ENCODE results near the gene CGNL1.

Gene CGNL1

DNA sequence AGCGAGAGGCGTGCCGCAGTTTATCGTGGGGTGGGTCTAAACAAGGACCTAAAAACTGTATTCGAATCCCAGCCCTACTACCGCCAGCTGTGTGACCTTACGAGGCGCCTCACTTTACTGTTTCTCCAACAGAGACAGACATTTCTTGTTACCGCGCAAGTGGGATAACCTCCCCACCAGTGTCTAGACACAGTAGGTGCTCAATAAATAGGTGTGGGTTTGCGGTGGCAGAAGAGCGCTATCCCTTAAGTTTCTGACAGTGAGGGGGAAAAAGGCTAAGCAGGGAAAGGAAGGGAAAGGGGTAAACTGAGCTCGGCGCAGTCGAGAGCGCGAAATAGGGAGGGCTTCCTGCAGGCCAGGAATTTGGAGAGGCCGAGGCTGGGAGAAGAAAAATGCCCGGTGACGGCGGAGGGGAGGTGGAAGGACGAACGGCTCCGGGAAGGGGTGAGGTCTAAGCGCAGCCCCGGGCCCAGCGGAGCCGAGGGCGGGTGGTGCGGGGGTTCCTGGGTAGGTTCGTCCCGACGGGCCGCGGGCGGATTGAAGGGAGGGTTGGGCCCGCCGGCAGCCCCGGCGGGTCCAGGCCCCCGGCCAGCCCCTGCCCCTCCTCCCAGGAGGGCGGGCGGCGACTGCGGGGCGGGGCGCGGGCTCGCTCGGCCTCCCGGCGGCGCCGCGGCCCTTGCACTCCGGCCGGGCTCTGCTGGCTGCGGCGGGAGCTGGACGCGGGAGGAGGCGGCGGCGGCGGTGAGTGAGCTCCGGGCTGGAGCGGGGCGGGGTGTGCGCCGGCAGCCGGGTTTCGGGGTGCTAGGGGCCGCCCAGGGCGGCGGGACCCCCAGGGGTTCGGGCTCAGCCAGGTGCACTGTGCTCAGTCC, at the start of gene CGNL1:
TSS of gene CGNL1 (plus strand) at position 679 of the 869 bp plus-strand sequence. CDS start 61,495 bp downstream, outside the sequence.
- H3K4me3 ChIP-seq: peak within 1 kb of the TSS; percentile 46
- DNase-seq (ENCODE audit: low spot score in 2 of 2): peak in 1 of 2 experiments; percentile 70
- peaks cover 15% of the 10 kb centered on the region for H3K4me1 ChIP-seq
- in situ Hi-C loops (cut with MboI; ENCODE audit: low sequenced_read_pairs): no loop called here
- no peaks in the 10 kb centered on the region for H3K27me3 ChIP-seq (ENCODE audit: low read depth)
- no peaks in the 10 kb centered on the region for H3K36me3 ChIP-seq (replicated peaks)
- H3K9me3 ChIP-seq: no peaks in the 10 kb centered on the region

DNA sequence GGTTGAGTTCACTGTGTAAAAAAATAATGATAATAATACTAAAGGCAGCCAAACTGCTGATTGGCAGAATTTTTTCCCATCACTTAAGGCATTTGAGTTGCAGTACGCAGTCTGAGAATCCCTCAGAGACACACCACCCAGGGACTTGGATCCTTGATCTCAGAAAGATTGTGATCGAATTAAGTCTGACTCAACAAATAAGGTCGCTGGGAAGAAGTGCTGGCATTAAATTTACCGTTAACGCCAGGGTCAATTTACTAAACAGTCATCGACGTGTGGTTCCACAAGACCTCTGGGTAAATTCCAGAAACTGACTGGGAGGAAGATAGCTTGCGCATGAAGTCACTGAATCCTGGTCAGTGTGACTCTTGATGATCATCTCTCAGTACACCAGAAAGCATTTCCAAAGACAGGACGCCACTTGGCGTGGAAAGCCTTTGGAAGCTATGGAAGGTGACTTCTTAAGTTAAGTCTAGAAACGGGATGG, 48.3 kb upstream of the CGNL1 start:
- in situ Hi-C loops (cut with MboI; ENCODE audit: low sequenced_read_pairs): no loop called here
- no peaks in the 10 kb centered on the region for H3K36me3 ChIP-seq (replicated peaks)
- no peak for DNase-seq (ENCODE audit: low spot score in 2 of 2)

GRCh38 chr15:57328479-57328878, 47.8 kb upstream of the CGNL1 start:
- Histone ChIP-seq H3K9me3 (no peaks in the 10 kb centered on the region), H3K27me3 (ENCODE audit: low read depth) (no peaks in the 10 kb centered on the region; the same call in 1 of the 2 replicates), H3K4me3 (no peak overlapping the region), H3K4me1 (peaks cover 5% of the 10 kb centered on the region), H3K36me3 (replicated peaks) (no peaks in the 10 kb centered on the region)
- in situ Hi-C loops (cut with MboI; ENCODE audit: low sequenced_read_pairs): no loop called here
- DNase-seq (ENCODE audit: low spot score in 2 of 2): no peak

More for the DNA sequence above, 48.3 kb upstream of the CGNL1 start:
- no peaks in the 10 kb centered on the region for H3K9me3 ChIP-seq
- peaks cover 6% of the 10 kb centered on the region for H3K4me1 ChIP-seq
- no peaks in the 10 kb centered on the region; the same call in 1 of the 2 replicates for H3K27me3 ChIP-seq (ENCODE audit: low read depth)
- H3K4me3 ChIP-seq: no peak overlapping the region

DNA sequence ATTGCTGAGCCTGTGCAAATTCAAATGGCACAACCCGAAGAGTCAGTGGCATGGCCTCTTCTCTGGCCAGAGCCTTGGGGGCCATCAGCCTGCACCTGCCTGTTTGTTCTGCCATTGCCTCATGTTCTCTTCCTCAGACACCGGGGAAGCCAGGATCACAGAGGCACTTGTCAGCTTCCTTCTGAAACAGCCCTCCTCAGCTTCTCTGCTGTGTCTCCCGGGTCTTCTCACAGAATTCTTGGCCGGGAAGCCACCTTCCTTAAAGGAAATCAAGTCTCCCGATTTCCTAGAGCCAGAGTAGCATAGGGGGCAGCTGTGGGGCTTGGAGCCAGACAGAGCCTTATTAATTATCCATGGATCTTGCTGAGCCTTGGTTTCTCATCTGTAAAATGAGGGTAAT, 47.4 kb upstream of the CGNL1 start:
- Histone ChIP-seq H3K36me3 (replicated peaks) (no peaks in the 10 kb centered on the region), H3K4me1 (peaks cover 4% of the 10 kb centered on the region), H3K9me3 (no peaks in the 10 kb centered on the region), H3K27me3 (ENCODE audit: low read depth) (no peaks in the 10 kb centered on the region; the same call in 1 of the 2 replicates), H3K4me3 (no peak overlapping the region)
- in situ Hi-C loops (cut with MboI; ENCODE audit: low sequenced_read_pairs): no loop called here
- no peak for DNase-seq (ENCODE audit: low spot score in 2 of 2)

DNA sequence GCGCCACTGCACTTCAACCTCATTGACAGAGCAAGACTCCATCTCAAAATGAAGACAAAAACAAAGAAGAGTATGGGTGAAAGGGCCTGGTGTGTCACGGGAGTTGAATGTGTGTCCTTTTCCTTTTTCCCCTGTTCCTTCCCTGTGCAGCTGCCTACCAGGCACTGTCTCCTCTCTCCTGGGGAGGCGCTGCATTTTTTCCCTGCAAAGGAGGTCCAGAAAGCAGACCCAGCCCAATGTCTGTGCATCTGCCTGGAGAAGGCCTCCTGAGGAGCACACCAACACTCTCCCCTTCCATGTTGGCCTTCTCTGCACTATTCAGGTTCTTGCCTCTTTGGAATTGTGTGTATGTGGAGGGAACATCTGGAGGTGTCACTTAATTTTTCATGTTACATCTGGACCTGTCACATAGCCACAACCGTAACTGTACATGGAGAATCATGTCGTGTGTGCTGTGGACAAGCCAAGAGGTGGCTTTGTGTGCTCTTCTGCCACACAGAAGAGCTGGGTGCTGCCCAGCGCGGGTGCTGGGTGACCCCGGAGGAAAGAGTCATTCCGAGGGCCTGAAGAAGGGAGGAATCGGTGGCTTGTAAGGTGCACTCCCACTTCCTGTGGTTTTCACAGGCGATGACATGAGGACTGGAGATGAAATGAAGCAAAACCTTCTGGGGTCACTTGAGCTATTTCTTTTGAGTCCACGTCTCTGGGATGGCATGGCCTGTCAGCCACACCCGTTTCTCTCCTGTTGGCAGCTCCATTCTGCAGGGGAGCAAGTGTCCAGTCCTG, 46.5 kb upstream of the CGNL1 start:
- H3K9me3 ChIP-seq: no peaks in the 10 kb centered on the region
- DNase-seq (ENCODE audit: low spot score in 2 of 2): no peak

DNA sequence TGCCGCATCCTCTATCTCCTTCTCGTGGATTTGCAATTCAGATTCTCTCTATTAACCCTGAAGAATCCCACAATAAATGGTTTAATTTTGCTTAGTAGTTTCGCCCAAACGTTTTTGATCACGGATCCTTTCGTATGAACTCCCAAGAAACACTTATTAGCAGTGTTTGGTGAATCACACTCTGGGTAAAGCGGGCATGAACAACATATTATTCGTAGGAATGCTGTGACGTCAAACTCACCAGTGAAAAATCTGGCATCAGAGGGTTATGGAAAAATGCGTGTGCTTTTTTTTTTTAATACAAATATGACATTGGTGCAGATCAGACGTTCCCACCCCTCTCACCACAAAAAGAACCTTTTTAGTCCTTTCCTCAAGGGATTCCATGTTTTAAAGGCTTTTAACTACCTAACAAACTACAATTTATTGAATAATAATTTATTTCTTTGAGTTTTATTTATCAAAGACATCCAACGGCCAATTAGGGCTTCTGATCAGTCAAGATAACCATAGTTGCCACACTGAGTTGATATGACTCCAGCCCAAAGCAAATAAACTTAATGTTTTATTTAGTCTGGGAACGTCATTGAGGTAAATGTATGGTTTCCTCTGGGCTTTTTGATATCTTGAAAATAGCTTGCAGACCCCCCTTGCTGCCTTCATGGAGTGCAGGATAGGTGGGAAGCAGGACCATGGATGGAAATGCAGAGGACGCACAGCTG, 45.5 kb upstream of the CGNL1 start:
- no peaks in the 10 kb centered on the region; the same call in 1 of the 2 replicates for H3K27me3 ChIP-seq (ENCODE audit: low read depth)
- DNase-seq (ENCODE audit: low spot score in 2 of 2): no peak
- H3K36me3 ChIP-seq (replicated peaks): no peaks in the 10 kb centered on the region
- no peak overlapping the region for H3K4me3 ChIP-seq
- in situ Hi-C loops (cut with MboI; ENCODE audit: low sequenced_read_pairs): no loop called here
- H3K4me1 ChIP-seq: no peaks in the 10 kb centered on the region
- H3K9me3 ChIP-seq: no peaks in the 10 kb centered on the region

More for the DNA sequence above, 46.5 kb upstream of the CGNL1 start:
- no peak overlapping the region for H3K4me3 ChIP-seq
- no peaks in the 10 kb centered on the region; the same call in 1 of the 2 replicates for H3K27me3 ChIP-seq (ENCODE audit: low read depth)
- H3K36me3 ChIP-seq (replicated peaks): no peaks in the 10 kb centered on the region
- in situ Hi-C loops (cut with MboI; ENCODE audit: low sequenced_read_pairs): no loop called here
- peaks cover under 1% of the 10 kb centered on the region; the same call in 1 of the 2 replicates for H3K4me1 ChIP-seq

GRCh38 chr15:57332326-57332725, 44.0 kb upstream of the CGNL1 start:
- Histone ChIP-seq H3K36me3 (replicated peaks) (no peaks in the 10 kb centered on the region), H3K4me1 (no peaks in the 10 kb centered on the region), H3K9me3 (no peaks in the 10 kb centered on the region), H3K27me3 (ENCODE audit: low read depth) (no peaks in the 10 kb centered on the region; the same call in 1 of the 2 replicates), H3K4me3 (no peak overlapping the region)
- DNase-seq (ENCODE audit: low spot score in 2 of 2): no peak
- in situ Hi-C loops (cut with MboI; ENCODE audit: low sequenced_read_pairs): no loop called here

- Histone ChIP-seq H3K4me3 (no peak overlapping the region), H3K4me1 (no peaks in the 10 kb centered on the region), H3K9me3 (no peaks in the 10 kb centered on the region), H3K27me3 (ENCODE audit: low read depth) (no peaks in the 10 kb centered on the region), H3K36me3 (replicated peaks) (no peaks in the 10 kb centered on the region)
- no peak for DNase-seq (ENCODE audit: low spot score in 2 of 2)
- in situ Hi-C loops (cut with MboI; ENCODE audit: low sequenced_read_pairs): no loop called here
These were observed 42.8 kb upstream of the CGNL1 start for GRCh38 chr15:57333487-57333886.

GRCh38 chr15:57334257-57334656, 42.0 kb upstream of the CGNL1 start:
- Histone ChIP-seq H3K9me3 (no peaks in the 10 kb centered on the region), H3K4me3 (no peak overlapping the region), H3K27me3 (ENCODE audit: low read depth) (no peaks in the 10 kb centered on the region), H3K36me3 (replicated peaks) (no peaks in the 10 kb centered on the region), H3K4me1 (no peaks in the 10 kb centered on the region)
- no peak for DNase-seq (ENCODE audit: low spot score in 2 of 2)
- in situ Hi-C loops (cut with MboI; ENCODE audit: low sequenced_read_pairs): no loop called here

- H3K9me3 ChIP-seq: no peaks in the 10 kb centered on the region
- no peak for DNase-seq (ENCODE audit: low spot score in 2 of 2)
- H3K4me3 ChIP-seq: no peak overlapping the region
- in situ Hi-C loops (cut with MboI; ENCODE audit: low sequenced_read_pairs): no loop called here
- H3K27me3 ChIP-seq (ENCODE audit: low read depth): no peaks in the 10 kb centered on the region
- no peaks in the 10 kb centered on the region for H3K36me3 ChIP-seq (replicated peaks)
- no peaks in the 10 kb centered on the region for H3K4me1 ChIP-seq
These were observed 41.0 kb upstream of the CGNL1 start for GRCh38 chr15:57335293-57335715.

DNA sequence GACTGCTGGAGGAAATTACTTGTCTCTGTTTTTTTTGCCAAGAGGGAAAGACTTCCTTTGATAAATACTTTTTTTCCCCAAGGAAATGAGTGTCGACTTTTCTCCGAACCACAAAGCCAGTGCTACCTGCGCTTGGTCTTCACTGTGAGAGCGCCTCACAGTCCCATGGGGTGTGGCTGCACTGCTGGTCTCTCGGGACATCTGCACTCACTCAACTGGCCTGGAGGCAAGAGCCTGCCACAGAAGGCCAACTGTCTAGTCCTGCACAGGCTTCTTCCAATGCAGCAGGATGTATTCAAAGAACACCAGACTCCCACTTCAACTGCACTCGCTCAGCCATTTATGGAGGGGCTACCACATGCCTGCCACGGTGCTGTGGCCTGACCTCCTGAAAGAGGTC, 40.6 kb upstream of the CGNL1 start:
- Histone ChIP-seq H3K4me3 (no peak overlapping the region), H3K27me3 (ENCODE audit: low read depth) (no peaks in the 10 kb centered on the region), H3K36me3 (replicated peaks) (no peaks in the 10 kb centered on the region), H3K9me3 (no peaks in the 10 kb centered on the region), H3K4me1 (no peaks in the 10 kb centered on the region)
- in situ Hi-C loops (cut with MboI; ENCODE audit: low sequenced_read_pairs): no loop called here
- no peak for DNase-seq (ENCODE audit: low spot score in 2 of 2)

DNA sequence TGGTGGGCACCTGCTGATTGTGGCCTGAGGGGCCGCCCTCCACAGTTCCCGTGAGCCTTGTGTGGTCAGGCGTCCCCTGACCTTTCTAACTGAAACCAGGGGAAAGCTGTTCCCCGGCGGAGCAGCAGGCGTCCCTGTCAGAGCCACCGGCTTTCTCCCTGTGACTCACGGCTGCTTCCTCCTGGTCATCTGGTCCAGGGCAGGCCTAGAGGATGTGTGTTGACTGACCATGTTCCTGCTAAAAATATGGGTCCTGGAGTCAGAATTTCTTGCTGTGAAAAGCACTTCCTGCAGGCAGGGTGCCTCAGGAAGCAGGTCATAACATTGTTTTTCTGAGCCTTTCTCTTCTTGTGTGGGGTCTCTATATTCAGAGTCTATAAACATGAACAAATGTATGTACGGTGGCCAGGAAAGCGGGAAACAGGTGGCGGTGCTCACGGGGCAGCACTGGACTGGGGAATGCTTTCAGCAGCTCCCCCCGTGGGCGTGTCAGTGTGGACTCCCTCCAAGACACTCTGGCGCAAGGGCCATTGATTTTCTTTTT, 38.4 kb upstream of the CGNL1 start:
- H3K27me3 ChIP-seq (ENCODE audit: low read depth): no peaks in the 10 kb centered on the region
- DNase-seq (ENCODE audit: low spot score in 2 of 2): peak in 1 of 2 experiments; percentile 42
- H3K4me1 ChIP-seq: no peaks in the 10 kb centered on the region
- H3K36me3 ChIP-seq (replicated peaks): no peaks in the 10 kb centered on the region
- H3K4me3 ChIP-seq: no peak overlapping the region
- no peaks in the 10 kb centered on the region for H3K9me3 ChIP-seq
- in situ Hi-C loops (cut with MboI; ENCODE audit: low sequenced_read_pairs): no loop called here

DNA sequence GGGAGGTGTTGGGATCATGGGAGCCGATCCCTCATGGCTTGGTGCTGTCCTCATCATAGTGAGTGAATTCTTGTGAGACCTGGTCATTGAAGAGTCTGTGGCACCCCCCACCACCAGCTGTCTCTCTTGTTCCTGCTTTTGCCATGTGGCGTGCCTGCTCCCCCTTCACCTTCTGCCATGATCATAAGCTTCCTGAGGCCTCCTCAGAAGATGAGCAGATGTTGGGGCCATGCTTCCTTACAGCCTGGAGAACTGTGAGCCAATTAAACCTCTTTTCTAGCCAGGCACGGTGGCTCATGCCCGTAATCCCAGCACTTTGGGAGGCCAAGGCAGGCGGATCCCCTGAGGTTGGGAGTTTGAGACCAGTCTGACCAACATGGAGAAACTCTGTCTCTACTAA, 37.0 kb upstream of the CGNL1 start:
- H3K9me3 ChIP-seq: no peaks in the 10 kb centered on the region
- H3K27me3 ChIP-seq (ENCODE audit: low read depth): no peaks in the 10 kb centered on the region
- no peaks in the 10 kb centered on the region for H3K4me1 ChIP-seq
- in situ Hi-C loops (cut with MboI; ENCODE audit: low sequenced_read_pairs): no loop called here
- no peaks in the 10 kb centered on the region for H3K36me3 ChIP-seq (replicated peaks)
- H3K4me3 ChIP-seq: no peak overlapping the region
- DNase-seq (ENCODE audit: low spot score in 2 of 2): no peak
